Upper lobe of right lung (tissue), 1 donor: Measurements from ENCODE around the gene COG4. TPM values are rescaled to one million over a fixed set of nuclear protein-coding genes. Genes with fewer than 3 reads are reported as not detected.

Experiments used
- ATAC-seq: fragments of 200-7000 bp; cut with Tn5 transposase; one replicate; pipeline ENCODE4 v1.9.1; 2020; ENCODE audit warnings: mild to moderate bottlenecking, moderate library complexity
- DNase-seq: peaks from one replicate; pipeline ENCODE4 v3.0.0-alpha.2; 2020
- H3K27ac ChIP-seq: fragments of 200-600 bp; one replicate; pipeline ENCODE4 v1.8.0; 2022
- H3K27me3 ChIP-seq: fragments of 200-600 bp; one replicate; pipeline ENCODE4 v1.8.0; 2022; ENCODE audit warnings: mild to moderate bottlenecking
- H3K36me3 ChIP-seq: fragments of 200-600 bp; one replicate; pipeline ENCODE4 v1.8.0; 2022
- H3K4me1 ChIP-seq: fragments of 200-600 bp; one replicate; pipeline ENCODE4 v1.8.0; 2022
- H3K4me3 ChIP-seq: fragments of 200-600 bp; one replicate; pipeline ENCODE4 v1.8.0; 2022; ENCODE audit warnings: mild to moderate bottlenecking
- H3K9me3 ChIP-seq: fragments of 200-600 bp; one replicate; pipeline ENCODE4 v1.8.0; 2022
- CTCF ChIP-seq: fragments of 200-600 bp; IDR thresholded peaks from one replicate; pipeline ENCODE4 v1.8.0; 2022; ENCODE audit warnings: antibody characterized with exemption
- intact Hi-C: fragments of 100-400 bp; cut with DNase I; formaldehyde crosslinking; loops from one replicate; pipeline ENCODE4 v1.11.0; 2022
- total RNA-seq: library from RNA; stranded (reverse); fragmentation: NEBNext Ultra II Directional; extraction: Animal tissue kit (Norgen Biotek cat#: 25700); gene quantifications from one replicate; pipeline ENCODE4 v1.2.1, GENCODE V29; 2021
- donor health status: DM: no; HTN: yes; CAD: no; lungs with severe emphysema.

The COG4 gene
- total RNA-seq, 1 donor from 2014 or later, result 63.0 TPM

GRCh38 chr16:70523743-70524398 is 517 bp upstream of the COG4 start, which contains the start of gene SF3B3:
SF3B3 (plus strand) TSS chr16:70523816; CDS start chr16:70526657, 2,841 bp downstream.
- Histone ChIP-seq H3K9me3 (no peaks in the 10 kb centered on the region), H3K27me3 (no peaks in the 10 kb centered on the region), H3K4me3 (peak within 1 kb of the TSS; percentile 73), H3K4me1 (peaks cover 43% of the 10 kb centered on the region), H3K36me3 (peaks cover 36% of the 10 kb centered on the region), H3K27ac (peak within 1 kb of the TSS; percentile 91)
- DNase-seq, result peak; percentile 82
- peak; percentile 85 for ATAC-seq
- no peak for TF ChIP-seq CTCF
- intact Hi-C loops, result no loop called here

GRCh38 chr16:70522216-70523075 is 908 bp downstream of the COG4 start:
- intact Hi-C loops, result no loop called here
- no peak for TF ChIP-seq CTCF
- Histone ChIP-seq H3K4me1 (peaks cover 38% of the 10 kb centered on the region), H3K27me3 (no peaks in the 10 kb centered on the region), H3K27ac (peak overlapping the region; percentile 91), H3K9me3 (no peaks in the 10 kb centered on the region), H3K4me3 (peak overlapping the region; percentile 73), H3K36me3 (peaks cover 36% of the 10 kb centered on the region)
- DNase-seq (no peak), ATAC-seq (no peak)

GRCh38 chr16:70520612-70521297 is 2.6 kb downstream of the COG4 start:
- H3K9me3 ChIP-seq, result no peaks in the 10 kb centered on the region
- H3K4me1 ChIP-seq, result peaks cover 22% of the 10 kb centered on the region
- H3K36me3 ChIP-seq, result peaks cover 37% of the 10 kb centered on the region
- no peak overlapping the region for H3K4me3 ChIP-seq
- intact Hi-C loops, result no loop called here
- H3K27ac ChIP-seq, result no peak overlapping the region
- no peak for TF ChIP-seq CTCF
- no peak for DNase-seq
- ATAC-seq, result no peak
- H3K27me3 ChIP-seq, result no peaks in the 10 kb centered on the region

- H3K4me3 ChIP-seq, result no peak overlapping the region
- no peaks in the 10 kb centered on the region for H3K4me1 ChIP-seq
- H3K9me3 ChIP-seq, result no peaks in the 10 kb centered on the region
- TF ChIP-seq CTCF, result no peak
- H3K27me3 ChIP-seq, result no peaks in the 10 kb centered on the region
- DNase-seq, result no peak
- no peak for ATAC-seq
- no peak overlapping the region for H3K27ac ChIP-seq
- intact Hi-C loops, result no loop called here
- peaks cover 100% of the 10 kb centered on the region for H3K36me3 ChIP-seq
Observed at GRCh38 chr16:70512456-70512855, 10.9 kb downstream of the COG4 start.

GRCh38 chr16:70511833-70512232 is 11.5 kb downstream of the COG4 start:
- H3K4me3 ChIP-seq, result no peak overlapping the region
- no peak overlapping the region for H3K27ac ChIP-seq
- DNase-seq (no peak), ATAC-seq (no peak)
- TF ChIP-seq CTCF, result no peak
- H3K27me3 ChIP-seq, result no peaks in the 10 kb centered on the region
- peaks cover 100% of the 10 kb centered on the region for H3K36me3 ChIP-seq
- intact Hi-C loops, result no loop called here
- no peaks in the 10 kb centered on the region for H3K4me1 ChIP-seq
- no peaks in the 10 kb centered on the region for H3K9me3 ChIP-seq
